Measurements from ENCODE around the gene ZNF423.

Gene ZNF423

GRCh38 chr16:49821614-49822282 is 34.2 kb downstream of the ZNF423 start:
- no peak for DNase-seq

GRCh38 chr16:49821156-49821555 is 34.8 kb downstream of the ZNF423 start:
- no peak for DNase-seq

GRCh38 chr16:49817754-49818507 is 38.0 kb downstream of the ZNF423 start:
- DNase-seq = no peak

- DNase-seq = no peak
These were observed 39.0 kb downstream of the ZNF423 start for GRCh38 chr16:49816875-49817274.

GRCh38 chr16:49811644-49812334 is 44.1 kb downstream of the ZNF423 start:
- DNase-seq = no peak

GRCh38 chr16:49810831-49811230 is 45.1 kb downstream of the ZNF423 start:
- no peak for DNase-seq

GRCh38 chr16:49809561-49809960 is 46.4 kb downstream of the ZNF423 start:
- no peak for DNase-seq

GRCh38 chr16:49809062-49809461 is 46.9 kb downstream of the ZNF423 start:
- no peak for DNase-seq

GRCh38 chr16:49806446-49806845 is 49.5 kb downstream of the ZNF423 start:
- no peak for DNase-seq

- DNase-seq = no peak
These were observed 54.6 kb downstream of the ZNF423 start for GRCh38 chr16:49801290-49801689.

GRCh38 chr16:49800876-49801275 is 55.0 kb downstream of the ZNF423 start:
- DNase-seq = no peak

- no peak for DNase-seq
These were observed 55.5 kb downstream of the ZNF423 start for GRCh38 chr16:49800441-49800840.

GRCh38 chr16:49799172-49799571 is 56.7 kb downstream of the ZNF423 start:
- DNase-seq = no peak

GRCh38 chr16:49795513-49795912 is 60.4 kb downstream of the ZNF423 start:
- DNase-seq = no peak

GRCh38 chr16:49793244-49793643 is 62.7 kb downstream of the ZNF423 start:
- no peak for DNase-seq

- DNase-seq = no peak
These were observed 66.3 kb downstream of the ZNF423 start for GRCh38 chr16:49789616-49790015.

GRCh38 chr16:49788986-49789385 is 66.9 kb downstream of the ZNF423 start:
- DNase-seq = no peak

- no peak for DNase-seq
These were observed 67.3 kb downstream of the ZNF423 start for GRCh38 chr16:49788572-49788971.

- no peak for DNase-seq
These were observed 68.9 kb downstream of the ZNF423 start for GRCh38 chr16:49786926-49787557.

- no peak for DNase-seq
These were observed 69.9 kb downstream of the ZNF423 start for GRCh38 chr16:49785970-49786369.

- DNase-seq = no peak
These were observed 73.5 kb downstream of the ZNF423 start for GRCh38 chr16:49782405-49782804.

GRCh38 chr16:49781401-49781800 is 74.5 kb downstream of the ZNF423 start:
- no peak for DNase-seq

- DNase-seq = no peak
These were observed 75.5 kb downstream of the ZNF423 start for GRCh38 chr16:49780433-49780832.

- no peak for DNase-seq
These were observed 75.9 kb downstream of the ZNF423 start for GRCh38 chr16:49779979-49780378.
